GM12878 (cell line): Measurements from ENCODE around the gene LHFPL2. TPM values are rescaled to one million over a fixed set of nuclear protein-coding genes. Genes with fewer than 3 reads are reported as not detected.

Experiments
- ATAC-seq: fragments of 200-7000 bp; cut with Tn5 transposase; 3 replicates; pipeline ENCODE4 v1.9.1; 2020; ENCODE audit warnings: mild to moderate bottlenecking, moderate library complexity
- BruUV-seq: library from RNA; stranded (reverse); fragments of 400-500 nt; replicated peaks from 2 replicates; lab custom pipeline; 2021; lab: Mats Ljungman, UMichigan
- CTCF ChIA-PET: fragments of 300-600 bp; sonication (Branson Sonifier 250); formaldehyde crosslinking; extraction: SDS; loops from one replicate; lab custom pipeline; 2021; ENCODE audit warnings: inconsistent platforms; lab: Yijun Ruan, JAX
- POLR2A ChIA-PET: fragments of 350-600 bp; formaldehyde crosslinking; extraction: SDS; loops from one replicate; lab custom pipeline; 2021; ENCODE audit warnings: inconsistent platforms; lab: Charles Lee
- RAD21 ChIA-PET: fragments of 300-600 bp; sonication (Branson Sonifier 250); formaldehyde crosslinking; loops from one replicate; lab custom pipeline; 2023; ENCODE audit warnings: antibody characterized with exemption; ENCODE audit not compliant: unreplicated experiment; lab: Charles Lee
- SMC1A ChIA-PET: fragments of 300-600 bp; sonication (Branson Sonifier 250); formaldehyde crosslinking; loops from one replicate; lab custom pipeline; 2023; ENCODE audit not compliant: unreplicated experiment, uncharacterized antibody; lab: Charles Lee
- DNase-seq: peaks from one replicate; pipeline ENCODE4 v3.0.0-alpha.2; 2011; ENCODE audit warnings: low read depth, low spot score
- FAIRE-seq: peaks from 3 replicates; lab custom pipeline; 2011; peaks lifted over from hg19 to GRCh38; lab: Jason Lieb, UNC
- H2AFZ ChIP-seq: 2 replicates; pipeline ENCODE4 v1.6.0; 2011; ENCODE audit warnings: low read depth, low read length, control low read depth; ENCODE audit not compliant: control insufficient read depth
- H3K27ac ChIP-seq: 2 replicates; pipeline ENCODE4 v1.5.1; 2011; ENCODE audit warnings: control low read depth; ENCODE audit not compliant: control insufficient read depth, insufficient read depth
- H3K27me3 ChIP-seq, 2 experiments: replicated peaks in 1 of 2; 2 replicates each; pipeline versions ENCODE4 v1.6.0 to v1.6.1; 2011; ENCODE audit warnings: low read length in 1 of 2; ENCODE audit not compliant: control insufficient read depth in 2 of 2, insufficient read depth in 2 of 2
- H3K36me3 ChIP-seq, 2 experiments: 2 replicates each; pipeline ENCODE4 v1.5.1; 2011; ENCODE audit warnings: low read length in 1 of 2; ENCODE audit not compliant: control insufficient read depth in 2 of 2, insufficient read depth in 2 of 2
- H3K4me1 ChIP-seq: 2 replicates; pipeline ENCODE4 v1.6.1; 2011; ENCODE audit warnings: mild to moderate bottlenecking, low read length, moderate library complexity, mixed read lengths; ENCODE audit not compliant: control insufficient read depth, insufficient read depth
- H3K4me2 ChIP-seq: 2 replicates; pipeline ENCODE4 v1.6.0; 2011; ENCODE audit warnings: control low read depth; ENCODE audit not compliant: control insufficient read depth, insufficient read depth
- H3K4me3 ChIP-seq: fragments of 200-600 bp; sonication (generic); 2 replicates; pipeline ENCODE4 v1.5.1; 2016
- H3K79me2 ChIP-seq: 2 replicates; pipeline ENCODE4 v1.6.0; 2011; ENCODE audit warnings: low read length; ENCODE audit not compliant: control insufficient read depth, insufficient read depth
- H3K9ac ChIP-seq: 2 replicates; pipeline ENCODE4 v1.8.0; 2011; ENCODE audit warnings: low read length, control low read depth, mixed read lengths; ENCODE audit not compliant: control insufficient read depth, insufficient read depth
- H3K9me3 ChIP-seq: replicated peaks from 3 replicates; pipeline ENCODE4 v1.5.1; 2011; ENCODE audit warnings: mild to moderate bottlenecking, low read length; ENCODE audit not compliant: control insufficient read depth, insufficient read depth
- H4K20me1 ChIP-seq: 2 replicates; pipeline ENCODE4 v1.6.0; 2011; ENCODE audit not compliant: control insufficient read depth, insufficient read depth
- GABPA ChIP-seq: IDR thresholded peaks from 2 replicates; pipeline ENCODE4 v1.6.1; 2014; ENCODE audit warnings: antibody characterized with exemption, low read depth, mild to moderate bottlenecking, inconsistent platforms
- IRF5 ChIP-seq: fragments of 450-650 bp; IDR thresholded peaks from 2 replicates; pipeline ENCODE4 v1.6.1; 2017; ENCODE audit warnings: borderline replicate concordance
- SIN3A ChIP-seq: IDR thresholded peaks from 2 replicates; pipeline ENCODE4 v1.6.1; 2012; ENCODE audit warnings: low read depth, low read length, improper control_type of control experiment
- SKIL ChIP-seq: fragments of 450-650 bp; IDR thresholded peaks from 2 replicates; pipeline ENCODE4 v1.6.1; 2017; ENCODE audit warnings: mild to moderate bottlenecking, low read depth, inconsistent platforms; ENCODE audit not compliant: poor library complexity, severe bottlenecking
- ZNF384 ChIP-seq: IDR thresholded peaks from 2 replicates; pipeline ENCODE4 v1.6.1; 2012; ENCODE audit warnings: low read depth, mild to moderate bottlenecking, low read length, improper control_type of control experiment, borderline replicate concordance
- WGBS: methylation state at CpG from one replicate; pipeline ENCODE4 v1.1.6; 2016; ENCODE audit warnings: low lambda C conversion rate; ENCODE audit not compliant: insufficient replicate concordance, insufficient coverage; ENCODE audit errors: missing lambda C conversion rate; 5-methylcytosine and 5-hydroxymethylcytosine counted together
- in situ Hi-C: fragments of 300-500 bp; cut with MboI; formaldehyde crosslinking; loops from 9 replicates; pipeline ENCODE4 v1.14.3; 2018; ENCODE audit warnings: mixed read lengths
- intact Hi-C: fragments of 100-400 bp; cut with micrococcal nuclease; formaldehyde crosslinking; loops from one replicate; pipeline ENCODE4 v1.14.2; 2022; ENCODE audit not compliant: unreplicated experiment
- polyA plus RNA-seq, 11 experiments: library from polyadenylated mRNA; depleted of rRNA in 4 of 11; unstranded in 6 of 11; stranded (reverse) in 5 of 11; fragments of >200 nt; fragmentation: Nextera tagmentation in 4 of 11; fragmentation: Illumina TruSeq in 1 of 11; extraction: Ambion mirVana in 4 of 11; extraction: Trizol in 1 of 11; gene quantifications; 1 replicate in 1 of 11; 2 replicates in 10 of 11; pipeline versions ENCODE4 v1.2.1 to v1.2.3, GENCODE V29; 2011 to 2016; ENCODE audit warnings: inconsistent platforms in 2 of 11, missing spikeins in 2 of 11, low read depth in 1 of 11
- total RNA-seq, 4 experiments: library from RNA; depleted of rRNA in 3 of 4; stranded (reverse); fragments of >200 nt in 3 of 4; fragmentation: Illumina TruSeq in 1 of 4; extraction: Trizol in 1 of 4; gene quantifications; 2 replicates each; pipeline versions ENCODE4 v1.2.1 to v1.2.3, GENCODE V29; 2013 to 2021

Gene LHFPL2
- total and polyA plus RNA-seq, 10 of the 15 experiments (the other 5 are each of a cell fraction or from before 2014, with no cell fraction given): 4.1 to 21.8 (median 12.5) TPM

GRCh38 chr5:78653681-78654366 lies 5.3 kb upstream of the LHFPL2 start:
- in situ Hi-C loops: no loop called here
- intact Hi-C loops: no loop called here
- H3K27me3 ChIP-seq: no peaks in the 10 kb centered on the region
- 96% methylated on average over 6 of the region's 6 CpGs for WGBS
- ChIA-PET CTCF (no interaction called here), POLR2A (no interaction called here), RAD21 (no interaction called here), SMC1A (interaction anchor here (0.9 to 1.5 kb wide), 5 partner anchors 9 to 104 kb away, joined by 3 to 6 read pairs (median 3); no protein-coding TSS in a partner anchor)
- FAIRE-seq: no peak
- no peaks in the 10 kb centered on the region for H3K36me3 ChIP-seq
- TF ChIP-seq GABPA (no peak), ZNF384 (no peak), SKIL (no peak), SIN3A (no peak), IRF5 (no peak)
- H3K4me2 ChIP-seq: no peak overlapping the region
- no peaks in the 10 kb centered on the region for H3K79me2 ChIP-seq
- H3K9ac ChIP-seq: no peak overlapping the region
- no peaks in the 10 kb centered on the region for H4K20me1 ChIP-seq
- BruUV-seq: no TSS peak
- no peak for DNase-seq
- H2AFZ ChIP-seq: no peak overlapping the region
- no peak overlapping the region for H3K4me3 ChIP-seq
- H3K9me3 ChIP-seq: no peaks in the 10 kb centered on the region
- H3K4me1 ChIP-seq: peaks cover 11% of the 10 kb centered on the region
- no peak overlapping the region for H3K27ac ChIP-seq
- no peak for ATAC-seq
